ENCODE measurements around the gene SYS1.

Gene SYS1

DNA sequence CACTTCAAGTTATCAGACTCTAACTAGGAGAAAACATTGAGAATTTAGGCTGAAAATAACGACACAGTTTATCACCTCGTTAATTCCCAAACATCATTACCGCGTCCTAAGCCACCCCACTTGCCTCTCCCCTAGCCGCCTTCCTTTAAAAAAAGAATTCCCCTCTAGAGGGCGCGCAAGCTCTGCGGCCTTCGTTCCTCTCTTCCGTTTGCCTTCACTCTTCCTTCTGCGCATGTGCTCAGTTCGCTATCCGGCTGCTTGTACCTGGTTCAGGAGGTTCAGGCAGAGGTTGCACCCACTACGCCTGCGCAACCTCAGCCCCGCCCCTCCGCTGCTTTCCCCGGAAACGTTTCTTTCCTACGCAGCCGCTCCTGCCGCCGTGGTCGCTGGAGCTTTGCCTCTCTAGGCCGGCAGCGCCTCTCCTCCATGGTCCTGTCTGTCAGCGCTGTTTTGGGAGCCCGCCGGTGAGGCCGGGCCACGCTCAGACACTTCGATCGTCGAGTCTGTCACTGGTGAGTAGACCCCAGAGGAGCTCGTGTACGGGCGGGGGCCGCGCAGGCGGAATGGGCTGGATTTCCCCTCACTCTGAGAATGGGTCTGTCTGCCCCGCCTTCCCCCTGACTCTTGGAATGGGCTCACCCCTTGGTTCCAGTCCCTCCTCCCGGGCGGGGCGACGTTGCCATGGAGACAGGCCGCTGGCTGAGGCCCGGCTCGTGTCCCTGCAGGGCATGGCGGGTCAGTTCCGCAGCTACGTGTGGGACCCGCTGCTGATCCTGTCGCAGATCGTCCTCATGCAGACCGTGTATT is at the start of gene SYS1:
TSS of gene SYS1 (plus strand) at position 353 of the 807 bp plus-strand sequence. CDS start at position 729, 376 bp downstream.
- DNase-seq: peak; percentile 95

DNA sequence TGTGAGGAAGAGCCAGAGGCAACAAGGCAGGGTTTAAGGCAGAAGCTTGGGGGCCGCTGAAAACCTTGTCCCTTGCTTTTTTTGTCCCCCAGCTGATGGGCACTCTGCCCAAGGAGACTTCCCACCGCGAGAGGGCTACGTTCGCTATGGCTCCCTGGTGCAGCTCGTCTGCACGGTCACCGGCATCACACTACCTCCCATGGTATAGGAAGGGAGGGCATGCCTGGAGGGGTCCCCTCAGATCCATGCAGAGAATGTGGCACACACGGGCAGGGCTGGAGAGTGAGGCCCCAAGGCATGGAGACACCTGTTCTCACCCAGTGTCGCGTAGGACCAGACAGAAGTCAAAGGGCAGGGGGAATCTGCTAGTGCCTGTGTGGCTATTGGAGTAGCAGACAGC is 49.0 kb upstream of the SYS1 start:
- DNase-seq: no peak

DNA sequence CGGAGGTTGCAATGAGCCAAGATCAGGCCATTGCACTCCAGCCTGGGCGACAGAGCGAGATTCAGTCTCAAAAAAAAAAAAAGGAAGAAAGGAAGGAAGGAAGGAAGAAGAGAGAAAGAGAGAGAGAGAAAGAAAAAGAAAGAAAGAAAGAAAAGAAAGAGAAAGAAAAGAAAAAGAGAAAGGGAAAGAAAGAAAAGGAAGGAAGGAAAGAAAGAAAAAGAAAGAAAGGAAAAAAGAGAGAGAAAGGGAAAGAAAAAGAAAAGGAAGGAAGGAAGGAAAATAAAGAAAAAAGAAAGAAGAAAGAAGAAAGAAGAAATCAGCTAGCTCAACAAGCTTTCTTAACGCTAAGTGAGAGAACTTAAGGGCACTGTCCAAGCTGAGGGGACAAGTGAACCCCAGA is 47.3 kb upstream of the SYS1 start:
- no peak for DNase-seq

DNA sequence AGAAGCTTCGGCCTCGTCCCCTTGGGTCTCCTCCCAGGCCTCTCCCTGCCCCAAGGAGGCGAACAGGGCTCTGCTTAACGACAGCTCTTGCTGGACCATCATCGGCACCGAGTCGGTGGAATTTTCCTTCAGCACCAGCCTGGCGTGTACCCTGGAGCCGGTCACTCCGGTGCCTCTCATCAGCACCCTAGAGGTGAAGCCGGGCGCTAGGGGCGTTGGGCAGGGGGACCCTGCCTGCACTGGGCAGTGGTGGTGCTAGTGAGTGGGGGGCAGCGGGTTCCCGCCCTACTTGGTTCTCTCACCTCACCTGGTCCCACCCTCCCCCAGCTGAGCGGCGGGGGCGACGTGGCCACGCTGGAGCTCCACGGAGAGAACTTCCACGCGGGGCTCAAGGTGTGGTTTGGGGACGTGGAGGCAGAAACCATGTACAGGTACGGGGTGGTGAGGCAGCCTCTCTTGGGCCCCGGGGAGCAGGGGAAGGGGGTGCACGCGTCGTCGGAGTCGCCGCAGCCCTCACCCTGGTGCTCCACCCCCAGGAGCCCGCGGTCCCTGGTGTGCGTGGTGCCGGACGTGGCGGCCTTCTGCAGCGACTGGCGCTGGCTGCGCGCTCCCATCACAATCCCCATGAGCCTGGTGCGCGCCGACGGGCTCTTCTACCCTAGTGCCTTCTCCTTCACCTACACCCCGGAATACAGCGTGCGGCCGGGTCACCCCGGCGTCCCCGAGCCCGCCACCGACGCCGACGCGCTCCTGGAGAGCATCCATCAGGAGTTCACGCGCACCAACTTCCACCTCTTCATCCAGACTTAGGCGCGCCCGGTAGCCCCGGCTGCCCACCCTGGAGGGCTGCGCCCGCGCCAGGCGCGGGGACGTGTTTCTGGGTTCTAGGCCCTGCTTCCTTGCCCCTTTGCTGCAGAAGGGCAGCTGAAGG is 46.5 kb upstream of the SYS1 start:
- DNase-seq: no peak

DNA sequence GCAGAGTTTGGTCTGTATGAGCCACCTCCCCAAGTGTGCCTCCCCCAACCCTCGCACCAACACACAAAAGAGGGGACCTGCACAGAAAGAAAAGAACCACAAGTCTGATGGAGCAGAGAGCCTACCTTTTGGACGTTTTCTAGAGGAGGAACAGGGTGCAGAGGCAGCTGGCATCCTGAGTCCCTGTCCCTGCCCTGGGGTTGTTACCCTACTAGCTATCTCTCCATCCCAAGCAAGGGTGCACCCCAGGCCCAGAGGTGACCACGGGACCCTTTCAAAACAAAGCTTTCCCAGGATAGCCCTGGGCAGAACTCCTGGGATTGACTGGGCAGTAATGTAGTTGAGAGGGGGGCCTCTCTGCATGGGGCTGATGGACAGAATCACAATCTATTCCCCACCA is 45.1 kb upstream of the SYS1 start:
- no peak for DNase-seq

DNA sequence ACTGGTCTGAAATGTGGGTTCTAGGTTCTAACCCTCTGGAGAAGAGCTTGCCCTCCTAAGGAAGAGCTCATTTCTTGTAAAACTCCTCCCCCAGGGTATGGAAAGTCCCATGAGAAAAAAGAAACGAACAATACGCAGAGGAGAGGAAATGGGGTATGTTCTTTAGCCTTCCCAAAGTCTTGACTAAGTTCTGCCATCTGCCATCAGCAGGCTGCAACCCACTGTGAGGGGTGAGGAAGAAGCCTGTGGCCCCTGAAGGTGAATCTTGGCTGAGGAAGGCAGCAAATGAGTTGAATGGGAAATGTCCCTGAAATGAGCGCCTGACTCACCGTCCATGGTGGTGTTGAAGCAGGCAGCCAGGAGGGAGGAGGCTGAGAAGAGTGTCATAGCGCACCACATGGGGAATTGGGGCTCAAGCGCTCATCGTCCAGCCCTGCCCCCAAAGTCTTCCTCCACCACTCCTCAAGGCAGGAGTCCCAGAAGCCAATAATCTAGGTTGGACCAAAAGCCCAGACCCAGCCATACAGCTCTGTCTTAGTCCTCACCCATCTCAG is 44.5 kb upstream of the SYS1 start:
- DNase-seq: no peak

DNA sequence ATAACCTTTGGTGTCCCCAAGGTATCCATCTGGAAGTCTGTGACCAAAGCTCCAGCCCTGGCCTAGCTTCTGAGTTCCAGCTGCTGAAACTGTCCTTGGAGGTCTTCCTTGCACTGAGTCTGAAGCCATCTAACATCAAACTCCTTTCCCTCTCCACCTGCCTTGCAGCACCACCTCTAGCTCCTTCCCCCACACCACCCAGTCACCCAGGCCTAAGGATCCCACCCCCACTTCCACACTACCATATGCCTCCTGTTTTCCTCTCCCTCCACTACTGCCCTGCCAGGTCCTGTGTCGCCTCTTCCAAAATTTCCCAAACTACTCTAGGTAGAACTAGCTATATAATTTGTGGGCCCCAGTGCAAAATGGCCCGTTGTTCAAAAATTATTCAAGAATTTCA is 44.0 kb upstream of the SYS1 start:
- DNase-seq: no peak

DNA sequence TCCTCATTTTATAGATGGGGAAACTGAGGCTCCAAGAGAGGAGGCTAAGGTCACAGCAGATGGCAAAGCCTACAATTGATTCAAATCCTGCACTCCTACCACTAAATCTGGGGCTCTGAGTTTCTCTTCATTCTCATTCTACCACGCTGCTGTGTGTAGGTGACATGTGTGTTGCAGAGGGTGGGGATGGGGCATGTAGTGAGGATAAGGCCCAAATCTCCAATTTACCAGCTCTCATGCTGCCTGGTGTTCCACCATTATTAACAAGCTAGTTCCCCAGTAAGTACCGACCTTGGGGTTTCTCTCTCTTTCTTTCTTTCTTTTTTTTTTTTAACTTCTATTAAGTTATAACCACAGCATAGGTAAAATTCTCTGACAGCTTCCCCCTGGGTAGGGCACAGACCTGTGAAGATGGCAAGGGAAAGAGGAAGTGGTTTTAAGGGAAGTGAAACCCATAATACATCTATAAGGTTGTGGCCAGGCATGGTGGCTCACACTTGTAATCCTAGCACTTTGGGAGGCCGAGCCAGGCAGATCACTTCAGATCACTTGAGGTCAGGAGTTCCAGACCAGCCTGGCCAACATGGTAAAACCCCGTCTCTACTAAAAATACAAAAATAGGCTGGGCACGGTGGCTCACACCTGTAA is 41.9 kb upstream of the SYS1 start:
- no peak for DNase-seq

DNA sequence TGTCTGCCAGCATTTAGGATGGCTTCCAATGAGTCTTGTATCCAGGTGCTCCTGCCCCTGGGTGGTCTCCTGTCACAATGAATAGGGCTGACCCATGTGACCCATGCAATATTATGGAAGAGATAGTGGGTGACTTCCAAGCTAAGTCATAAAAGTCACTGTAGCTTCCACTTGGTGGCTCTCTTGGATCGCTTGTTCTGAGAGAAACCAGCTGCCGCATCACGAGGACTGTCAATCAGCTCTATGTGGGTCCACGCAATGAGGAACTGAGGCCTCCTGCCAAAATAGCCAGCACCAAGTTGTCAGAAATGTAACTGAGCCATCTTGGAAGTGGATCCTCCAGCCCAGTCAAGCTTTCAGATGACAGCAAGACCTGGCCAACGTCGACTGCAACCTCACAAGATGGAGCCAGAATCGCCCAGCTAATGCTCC is 40.0 kb upstream of the SYS1 start:
- no peak for DNase-seq

DNA sequence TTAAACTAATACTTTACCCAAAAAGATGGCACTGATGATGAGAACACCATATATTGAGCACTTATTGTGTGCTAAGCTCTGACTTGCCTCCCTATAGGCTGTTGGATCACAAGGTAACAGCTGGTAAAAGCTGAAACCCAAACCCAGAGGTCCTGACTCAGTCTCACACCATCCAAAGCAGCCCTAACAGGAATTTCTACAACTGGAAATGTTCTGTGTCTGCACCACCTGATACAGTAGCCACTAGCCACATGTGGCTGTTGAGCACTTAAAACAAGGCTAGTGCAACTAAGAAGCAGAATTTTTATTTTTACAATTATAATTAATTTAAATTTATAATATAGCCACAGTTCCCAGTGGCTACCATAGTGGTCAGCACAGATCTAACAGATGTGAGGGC is 39.2 kb upstream of the SYS1 start:
- no peak for DNase-seq

DNA sequence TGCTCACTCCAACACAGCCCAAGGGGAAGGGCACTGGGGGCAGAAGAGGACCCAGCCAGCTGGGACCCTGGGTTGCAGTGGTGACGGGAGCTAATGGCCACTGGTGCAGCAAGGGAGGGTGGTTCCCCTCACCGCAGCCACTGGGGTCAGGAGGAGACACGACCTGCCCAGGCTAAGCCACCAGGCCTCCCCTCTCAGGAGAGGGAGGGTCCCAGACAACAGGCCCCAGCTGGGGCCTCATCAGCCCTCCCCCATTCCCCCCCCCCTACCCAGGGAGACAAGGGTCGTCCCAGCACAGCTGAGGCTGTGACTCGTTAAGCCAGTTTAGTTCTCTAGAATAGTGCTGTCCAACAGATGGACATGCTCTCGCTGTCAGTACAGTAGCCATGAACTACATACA is 37.6 kb upstream of the SYS1 start:
- no peak for DNase-seq

DNA sequence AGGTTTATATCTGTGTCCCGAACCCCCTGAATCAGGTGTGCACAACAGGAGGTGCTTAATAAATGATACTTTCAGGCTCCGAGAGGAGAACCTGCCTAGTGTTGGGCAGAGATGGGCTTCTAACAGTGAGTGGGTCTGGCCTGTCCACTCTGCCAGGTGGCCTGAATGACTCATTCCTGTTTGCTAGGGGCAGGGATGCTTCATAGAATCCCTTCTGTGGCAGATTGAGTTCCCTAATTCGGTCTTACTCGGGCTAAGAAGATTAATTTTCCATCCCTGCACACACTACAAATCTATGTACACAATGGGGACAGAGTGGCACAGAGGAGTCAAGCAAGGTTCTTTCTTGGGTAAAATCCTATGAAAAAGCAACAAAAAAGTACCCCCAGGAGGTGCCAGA is 34.5 kb upstream of the SYS1 start:
- DNase-seq: no peak

DNA sequence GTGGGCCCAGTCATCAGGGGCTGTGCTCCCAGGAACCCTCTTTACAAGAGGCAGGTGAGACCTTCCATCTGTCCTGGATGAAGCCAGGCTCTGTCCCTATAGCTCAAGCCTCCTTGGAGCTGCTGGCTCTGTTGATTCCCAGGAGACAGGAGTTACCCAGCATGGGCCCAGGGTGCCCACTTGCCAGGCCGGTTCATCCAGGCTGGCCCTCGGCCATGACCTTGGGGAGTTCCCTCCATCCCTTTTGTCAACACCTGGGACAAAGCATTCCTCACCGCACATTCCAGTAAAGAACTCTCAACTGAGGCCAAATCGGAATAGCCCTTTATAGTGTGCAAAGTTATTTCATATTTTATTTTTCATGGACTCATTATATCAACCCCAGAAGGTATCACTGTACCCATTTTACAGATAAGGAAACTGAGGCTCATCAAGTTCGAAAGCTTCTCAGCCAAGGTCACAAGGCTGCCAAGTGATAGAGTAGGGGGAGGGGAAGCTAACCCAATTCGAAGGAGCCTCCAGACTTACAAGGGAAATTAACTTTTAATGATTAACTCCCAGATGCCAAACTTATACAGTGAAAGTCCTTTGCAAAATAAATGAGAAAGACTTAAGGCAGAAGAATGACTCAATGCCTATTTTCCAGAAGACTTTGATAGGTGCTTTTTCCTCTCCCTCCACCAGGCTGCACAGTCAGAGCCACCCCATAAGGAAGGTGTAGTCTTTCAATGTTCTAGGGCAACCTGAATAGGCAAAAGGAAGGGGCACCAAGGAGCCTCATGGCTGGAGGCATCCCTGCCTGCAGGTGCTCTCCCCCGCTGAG is 33.2 kb upstream of the SYS1 start:
- no peak for DNase-seq

DNA sequence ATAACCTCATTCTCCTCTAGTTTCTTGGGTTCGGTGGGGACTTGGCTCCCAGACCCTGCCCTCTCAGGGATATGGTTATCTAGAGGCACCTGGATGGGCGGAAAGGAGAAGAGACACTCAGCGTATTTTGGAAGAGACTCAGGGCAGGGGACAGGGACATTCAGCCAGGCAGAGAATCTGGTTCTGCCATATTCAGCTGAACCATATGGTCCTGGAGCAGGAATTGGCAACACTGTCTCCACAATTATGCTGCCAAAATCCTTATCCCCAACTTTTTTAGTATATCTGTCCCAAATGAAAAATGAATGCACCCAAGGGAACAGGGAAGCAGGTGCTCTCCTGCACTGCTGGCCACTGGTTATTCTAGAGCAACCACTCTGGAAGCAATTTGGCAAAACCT is 32.5 kb upstream of the SYS1 start:
- no peak for DNase-seq

DNA sequence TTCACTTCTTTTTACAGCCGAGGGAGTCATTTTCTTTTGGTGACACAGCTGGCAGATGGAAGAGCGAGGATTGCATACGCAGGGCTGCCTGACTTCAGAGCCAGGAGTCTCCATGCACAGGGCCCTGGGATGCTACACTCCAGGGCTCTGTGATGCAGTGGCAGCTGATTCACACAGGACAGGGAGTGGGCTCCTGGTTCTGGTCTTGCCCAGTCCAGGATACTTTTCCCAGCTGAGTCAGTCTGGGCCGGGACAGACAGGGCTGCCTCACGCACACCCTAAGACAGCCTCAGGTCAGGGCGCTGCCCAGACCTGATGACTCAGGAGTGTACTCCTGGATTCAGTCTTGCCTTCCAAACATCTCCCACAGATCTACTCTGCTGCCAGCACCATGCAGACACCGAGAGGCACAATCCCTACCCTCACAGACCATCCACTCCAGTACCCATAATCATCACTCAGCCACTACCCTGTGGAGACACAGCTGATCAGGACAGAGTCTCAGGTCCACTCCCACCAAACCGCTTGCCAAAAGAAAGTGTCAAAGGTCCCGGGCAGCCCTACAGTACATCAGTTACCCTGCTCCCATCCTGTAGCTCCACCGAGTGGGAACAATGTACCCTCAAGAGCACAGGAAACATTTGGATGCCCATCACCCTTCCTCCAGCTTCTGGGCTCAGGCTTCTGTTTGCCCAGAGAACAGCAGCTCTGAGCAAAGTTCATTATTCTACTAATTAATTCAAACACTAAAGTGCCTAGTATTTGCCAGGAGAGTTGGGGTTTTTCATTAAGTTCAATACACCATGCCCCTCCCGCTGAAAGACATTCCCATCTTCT is 26.2 kb upstream of the SYS1 start:
- DNase-seq: no peak

DNA sequence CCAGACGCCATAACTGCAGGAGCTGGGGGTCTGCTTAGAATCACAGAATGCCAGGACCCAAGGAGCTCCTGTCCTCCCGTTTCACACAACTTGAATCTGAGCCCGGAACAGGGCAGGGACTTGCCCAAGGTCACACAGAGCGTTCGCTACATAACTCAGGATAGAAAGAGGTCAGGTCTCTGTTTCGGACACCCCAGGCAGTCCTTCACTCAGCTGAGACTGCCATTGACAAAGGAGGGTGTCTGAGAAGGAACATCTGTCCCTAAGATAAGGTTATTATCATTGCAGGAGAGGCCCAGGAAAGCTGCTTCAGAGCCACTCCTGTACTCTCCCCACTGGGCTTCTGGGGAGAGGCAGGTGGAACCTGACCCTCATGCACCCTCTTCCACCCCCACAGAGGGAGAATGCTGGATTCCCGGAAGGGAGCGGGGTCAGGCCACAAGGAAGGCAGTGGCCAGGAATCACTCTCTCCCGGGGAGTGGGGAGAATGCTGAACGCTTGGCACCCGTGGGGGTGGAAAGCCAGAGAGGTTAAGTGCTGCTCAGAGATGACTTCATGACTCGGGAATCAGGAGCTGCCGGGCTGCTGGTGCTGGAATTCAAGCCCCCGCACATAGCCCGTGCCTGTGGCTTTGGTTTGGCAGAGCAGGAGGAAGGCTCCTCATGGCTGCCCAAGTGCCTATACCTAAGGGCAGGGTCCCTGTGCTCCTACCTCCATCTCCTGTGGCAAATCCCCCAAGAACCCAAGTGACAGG is 25.4 kb upstream of the SYS1 start:
- no peak for DNase-seq

DNA sequence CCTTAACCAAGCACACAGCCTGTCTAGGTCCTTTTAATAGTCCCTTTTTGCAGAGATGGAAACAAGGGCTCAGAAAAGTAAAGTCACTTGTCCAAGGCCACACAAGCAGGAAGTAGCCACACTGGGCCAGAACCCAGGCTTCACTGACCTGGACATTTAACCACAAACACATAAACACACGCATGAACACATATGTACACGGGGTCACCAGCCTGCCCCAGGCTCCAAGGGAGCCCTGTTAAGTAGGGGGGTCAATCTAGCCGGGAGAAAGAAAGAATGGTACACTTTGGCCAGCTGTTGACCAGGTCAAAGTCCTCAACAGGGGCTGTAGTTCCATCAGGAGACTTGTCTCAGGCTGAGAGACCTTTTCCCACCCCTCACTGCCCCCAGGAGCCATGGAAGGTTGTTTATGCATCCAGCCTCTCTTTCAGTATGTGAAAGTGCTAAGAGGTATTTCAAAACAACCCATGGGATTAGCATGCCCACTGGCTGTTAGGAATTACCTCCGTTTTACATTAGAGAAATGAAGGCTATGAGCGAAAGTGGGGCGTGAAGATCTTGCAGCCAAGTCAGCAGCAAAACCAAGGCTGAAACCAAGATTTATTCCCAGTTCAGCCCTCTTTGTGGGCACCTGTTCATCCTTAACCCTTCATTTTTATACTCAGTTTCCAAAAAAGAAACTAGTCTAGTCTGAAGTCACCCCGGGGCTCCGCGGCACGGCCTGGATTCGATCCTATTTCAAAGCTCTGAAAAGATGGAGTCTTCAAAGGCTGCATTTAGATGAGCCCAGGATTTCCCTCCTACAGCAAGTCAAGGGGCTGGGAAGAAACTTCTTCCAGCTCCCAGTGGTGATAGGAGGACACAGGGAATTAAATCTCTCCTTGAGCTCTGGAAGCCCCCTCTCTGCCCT is 24.6 kb upstream of the SYS1 start:
- no peak for DNase-seq

DNA sequence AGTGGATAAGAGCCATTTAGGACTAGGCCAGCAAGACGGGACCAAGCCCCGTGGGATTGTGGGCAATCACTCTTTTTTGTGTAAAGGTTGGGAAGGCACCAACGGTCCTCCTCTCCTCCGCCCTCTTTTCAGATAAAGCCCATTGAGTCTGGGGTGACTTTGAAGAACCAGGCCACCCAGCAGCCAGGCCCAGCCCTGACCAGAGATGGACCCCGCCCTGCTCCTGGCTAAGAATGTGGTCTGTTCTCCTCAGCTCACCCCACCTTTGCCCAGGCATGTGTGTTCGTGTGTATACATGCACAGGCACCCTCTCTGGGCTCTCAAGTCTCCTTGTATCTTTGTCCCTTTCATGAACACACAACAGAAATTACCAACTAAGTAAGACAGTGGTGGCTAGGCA is 23.9 kb upstream of the SYS1 start:
- DNase-seq: no peak

DNA sequence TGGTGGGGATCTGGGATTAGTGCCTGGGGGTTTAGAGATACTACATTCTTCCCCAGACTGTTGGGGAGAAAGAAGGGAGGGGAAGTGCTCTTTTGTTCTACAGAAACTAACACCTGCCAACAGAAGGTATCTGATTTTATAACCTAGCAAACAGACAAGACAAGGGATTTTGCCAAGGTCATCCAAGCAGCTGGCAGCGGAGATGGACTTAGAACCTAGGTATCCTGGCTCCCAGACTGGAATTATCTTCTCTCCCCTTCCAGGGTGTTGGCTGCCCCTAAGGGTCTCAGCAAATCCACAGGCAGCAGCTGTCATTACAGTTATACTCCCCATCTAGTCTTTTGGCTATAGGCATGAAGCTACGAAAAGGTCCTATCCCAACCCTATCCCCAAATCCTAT is 23.2 kb upstream of the SYS1 start:
- DNase-seq: no peak
